Fibroblast of pulmonary artery (primary cell): Measurements from ENCODE around the gene PTPRQ.

Experiments used
- DNase-seq: peaks from one replicate; pipeline ENCODE4 v3.0.0-alpha.2; 2010; ENCODE audit warnings: low read depth
- H3K4me3 ChIP-seq: replicated peaks from 2 replicates; pipeline ENCODE4 v1.5.1; 2011; ENCODE audit warnings: low read depth, mild to moderate bottlenecking, control low read depth, low read length, moderate library complexity
- TF ChIP-seq, protein P1 (sequence below): IDR thresholded peaks from 2 replicates; pipeline ENCODE4 v1.5.1; 2011; ENCODE audit warnings: mild to moderate bottlenecking, control low read depth, low read length, inconsistent platforms; ENCODE audit errors: missing control alignments

The PTPRQ gene

DNA sequence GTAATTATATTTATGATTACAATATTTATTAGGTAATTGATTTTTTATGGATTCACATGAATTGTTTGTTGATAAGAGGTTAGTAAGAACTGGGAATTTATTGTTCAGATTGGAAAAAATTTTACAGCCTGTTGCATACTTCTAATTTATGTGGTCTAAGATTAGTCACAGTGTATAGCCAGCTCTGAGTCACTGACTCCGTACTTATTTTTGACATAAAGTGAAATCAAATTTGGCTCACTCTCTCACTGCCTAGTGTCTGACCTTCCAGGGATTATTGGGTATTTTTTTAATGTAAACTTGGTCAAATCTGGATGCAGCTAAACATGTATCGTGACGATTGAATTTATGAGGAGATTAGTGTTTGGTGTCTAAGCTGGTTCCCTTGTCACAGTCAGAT, 109.3 kb downstream of the PTPRQ start:
- no peak overlapping the region for H3K4me3 ChIP-seq
- TF ChIP-seq, protein P1, sequence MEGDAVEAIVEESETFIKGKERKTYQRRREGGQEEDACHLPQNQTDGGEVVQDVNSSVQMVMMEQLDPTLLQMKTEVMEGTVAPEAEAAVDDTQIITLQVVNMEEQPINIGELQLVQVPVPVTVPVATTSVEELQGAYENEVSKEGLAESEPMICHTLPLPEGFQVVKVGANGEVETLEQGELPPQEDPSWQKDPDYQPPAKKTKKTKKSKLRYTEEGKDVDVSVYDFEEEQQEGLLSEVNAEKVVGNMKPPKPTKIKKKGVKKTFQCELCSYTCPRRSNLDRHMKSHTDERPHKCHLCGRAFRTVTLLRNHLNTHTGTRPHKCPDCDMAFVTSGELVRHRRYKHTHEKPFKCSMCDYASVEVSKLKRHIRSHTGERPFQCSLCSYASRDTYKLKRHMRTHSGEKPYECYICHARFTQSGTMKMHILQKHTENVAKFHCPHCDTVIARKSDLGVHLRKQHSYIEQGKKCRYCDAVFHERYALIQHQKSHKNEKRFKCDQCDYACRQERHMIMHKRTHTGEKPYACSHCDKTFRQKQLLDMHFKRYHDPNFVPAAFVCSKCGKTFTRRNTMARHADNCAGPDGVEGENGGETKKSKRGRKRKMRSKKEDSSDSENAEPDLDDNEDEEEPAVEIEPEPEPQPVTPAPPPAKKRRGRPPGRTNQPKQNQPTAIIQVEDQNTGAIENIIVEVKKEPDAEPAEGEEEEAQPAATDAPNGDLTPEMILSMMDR = no peak
- peak; percentile 82 for DNase-seq

DNA sequence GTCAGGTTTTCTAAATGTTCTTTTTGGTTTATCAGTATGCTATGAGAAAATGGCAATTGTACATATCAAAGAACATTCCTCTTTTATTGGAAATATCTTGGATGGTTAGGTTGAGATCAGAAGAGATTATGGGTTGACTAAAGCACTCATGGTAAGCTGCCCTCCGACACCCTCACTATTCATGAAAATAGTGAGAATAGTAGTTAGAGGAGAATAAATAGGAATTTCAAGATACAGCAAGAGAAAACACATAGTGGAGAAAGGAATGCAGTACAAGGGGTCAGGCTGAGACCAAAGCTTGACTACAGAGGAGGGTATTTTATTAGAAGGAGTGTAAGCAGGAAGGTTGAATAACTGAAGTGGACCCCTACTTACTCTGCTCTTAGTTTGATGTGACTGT, 112.5 kb downstream of the PTPRQ start:
- no peak overlapping the region for H3K4me3 ChIP-seq
- TF ChIP-seq, protein P1 = no peak
- DNase-seq = no peak

DNA sequence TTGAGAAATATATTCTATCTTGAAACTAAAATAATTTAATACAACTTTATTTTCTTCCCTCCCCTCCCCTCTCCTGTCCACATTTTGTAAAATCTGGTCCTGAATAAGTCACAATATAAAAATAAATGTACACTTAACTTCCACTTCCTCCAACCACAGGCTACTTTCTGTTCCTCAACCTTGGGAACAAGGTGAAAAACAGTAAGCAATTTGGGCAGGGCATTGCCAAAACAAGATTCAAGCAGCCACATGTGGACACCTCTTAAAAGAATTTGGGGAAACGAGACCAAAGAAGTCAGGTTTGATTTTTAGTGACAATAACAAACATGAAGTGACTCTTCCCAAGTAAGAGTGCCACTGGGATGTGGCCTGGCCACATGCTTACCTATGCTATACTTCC, 115.7 kb downstream of the PTPRQ start:
- TF ChIP-seq, protein P1 = no peak
- DNase-seq = no peak
- H3K4me3 ChIP-seq = no peak overlapping the region

DNA sequence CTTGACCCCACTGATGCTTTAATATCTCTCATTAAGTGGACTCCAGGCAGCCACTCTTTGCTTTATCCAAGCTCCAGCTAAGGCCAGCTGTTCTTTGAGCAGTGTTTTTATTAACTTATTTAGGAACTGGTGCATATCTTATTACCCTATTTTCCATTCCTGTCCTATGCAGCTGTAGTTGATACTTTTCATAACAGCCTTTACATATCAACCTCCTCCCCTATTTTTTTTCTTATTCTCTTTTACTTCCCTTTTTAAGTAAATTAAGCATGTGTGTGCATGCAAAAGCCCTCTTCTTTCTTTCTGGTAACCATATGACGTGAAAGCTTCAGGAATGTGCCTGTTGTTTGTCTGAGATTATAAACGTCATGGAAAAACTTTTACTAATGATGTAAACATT, 121.2 kb downstream of the PTPRQ start:
- TF ChIP-seq, protein P1 = no peak
- DNase-seq = peak; percentile 66
- H3K4me3 ChIP-seq = no peak overlapping the region

DNA sequence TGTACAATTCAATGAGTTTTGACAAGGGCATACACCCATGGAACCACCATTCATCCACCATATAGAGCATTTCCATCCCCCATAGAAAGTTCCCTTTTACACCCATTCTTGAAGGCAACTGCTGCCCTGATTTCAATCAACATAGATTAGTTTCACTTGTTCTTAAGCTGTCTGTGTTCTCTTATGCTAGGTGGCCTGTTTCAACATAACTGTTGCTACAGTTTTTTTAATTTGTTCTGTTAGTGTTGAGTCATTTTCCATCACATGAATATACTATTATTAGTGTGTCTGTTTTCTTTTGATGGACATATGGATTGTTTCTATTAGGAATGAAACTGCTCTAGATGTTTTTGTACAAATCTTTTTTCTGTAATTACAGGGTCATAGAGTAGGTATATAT, 123.4 kb downstream of the PTPRQ start:
- TF ChIP-seq, protein P1 = no peak
- DNase-seq = peak; percentile 50
- H3K4me3 ChIP-seq = no peak overlapping the region

- H3K4me3 ChIP-seq = no peak overlapping the region
- TF ChIP-seq, protein P1 = no peak
- DNase-seq = no peak
Observed at GRCh38 chr12:80576641-80577418, 132.8 kb downstream of the PTPRQ start.

DNA sequence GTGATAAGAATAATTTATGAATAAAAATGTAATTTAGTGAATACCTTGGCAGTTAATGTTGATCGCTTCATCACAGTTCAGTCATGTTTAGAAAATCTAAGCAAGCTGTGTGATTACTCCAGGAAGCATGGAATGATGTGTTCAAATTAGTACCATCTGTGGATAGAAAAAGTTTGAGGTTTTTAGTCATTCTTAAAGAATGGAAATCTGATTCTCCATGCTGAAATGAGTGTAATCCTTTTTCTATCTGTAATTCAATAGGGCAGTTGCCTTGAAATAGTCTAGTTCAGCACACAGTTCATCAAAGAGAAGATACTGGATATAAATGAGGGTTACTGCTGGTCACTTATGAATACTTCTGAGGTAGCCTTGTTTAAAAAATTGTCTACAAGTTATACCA, 136.2 kb downstream of the PTPRQ start:
- peak; percentile 76 for DNase-seq
- TF ChIP-seq, protein P1 = no peak
- H3K4me3 ChIP-seq = no peak overlapping the region
